Heart left ventricle (tissue), 13 donors: ENCODE results near the gene JAG1.

Source experiments
- CTCF ChIP-seq, 12 donors: fragments of 200-600 bp; sonication (generic) in 4 of 12; IDR thresholded peaks; one replicate each; pipeline versions ENCODE4 v1.5.0 to v1.8.0; 2018 to 2022; ENCODE audit warnings: antibody characterized with exemption in 12 of 12, mild to moderate bottlenecking in 5 of 12
- POLR2A ChIP-seq, 2 donors: fragments of 450-650 bp; IDR thresholded peaks; one replicate each; pipeline ENCODE4 v1.6.1; 2017; ENCODE audit warnings: antibody characterized with exemption in 2 of 2, mild to moderate bottlenecking in 2 of 2, moderate library complexity in 2 of 2
- donor health status: ischemic (EF 13 %, LVEDD 7.1; RV severe dilation, severe dysfunction).
- donor health status: DM: no; HTN: yes; CAD: no.
- donor health status: DM: no; HTN: no; CAD: no.
- donor health status: ischemic (EF 25% LVEDD 6.9; RV normal size, moderate dysfunction).
- donor health status: ischemic (EF 25% LVEDD 5.7; RV mildly dilated, moderate dysfunction).
- donor health status: ischemic (EF 35%, LVEDD 5.7; RV mildly dilated, moderate dysfunction).
- donor health status: nonischemic (EF 11% LVEDD 7.7; RV severe dilation, severe dysfunction).
- donor health status: DM: yes; HTN: yes; CAD: no.
- donor health status: PGD.
- donor health status: ischemic (EF 29% LVEDD 5.4; RV normal size, mild dysfunction).
- donor health status: nonischemic (EF 23%, LVEDD 6.1; RV moderate dilation, normal function).

- TF ChIP-seq POLR2A (IDR thresholded peaks at IDR 0.05) (no peak), CTCF (IDR thresholded peaks at IDR 0.05) (no peak)
Measured at GRCh38 chr20:10657453-10657852, 16.3 kb downstream of the JAG1 start.
